SH-SY5Y (cell line): ENCODE measurements around the gene CIPC.

ENCODE experiments used
- GATA2 ChIP-seq: IDR thresholded peaks from 2 replicates; pipeline ENCODE4 v1.6.1; 2011; ENCODE audit warnings: mild to moderate bottlenecking, low read depth, low read length
- GATA3 ChIP-seq: IDR thresholded peaks from 2 replicates; pipeline ENCODE4 v1.6.1; 2011; ENCODE audit warnings: low read depth, mild to moderate bottlenecking, low read length, moderate library complexity

DNA sequence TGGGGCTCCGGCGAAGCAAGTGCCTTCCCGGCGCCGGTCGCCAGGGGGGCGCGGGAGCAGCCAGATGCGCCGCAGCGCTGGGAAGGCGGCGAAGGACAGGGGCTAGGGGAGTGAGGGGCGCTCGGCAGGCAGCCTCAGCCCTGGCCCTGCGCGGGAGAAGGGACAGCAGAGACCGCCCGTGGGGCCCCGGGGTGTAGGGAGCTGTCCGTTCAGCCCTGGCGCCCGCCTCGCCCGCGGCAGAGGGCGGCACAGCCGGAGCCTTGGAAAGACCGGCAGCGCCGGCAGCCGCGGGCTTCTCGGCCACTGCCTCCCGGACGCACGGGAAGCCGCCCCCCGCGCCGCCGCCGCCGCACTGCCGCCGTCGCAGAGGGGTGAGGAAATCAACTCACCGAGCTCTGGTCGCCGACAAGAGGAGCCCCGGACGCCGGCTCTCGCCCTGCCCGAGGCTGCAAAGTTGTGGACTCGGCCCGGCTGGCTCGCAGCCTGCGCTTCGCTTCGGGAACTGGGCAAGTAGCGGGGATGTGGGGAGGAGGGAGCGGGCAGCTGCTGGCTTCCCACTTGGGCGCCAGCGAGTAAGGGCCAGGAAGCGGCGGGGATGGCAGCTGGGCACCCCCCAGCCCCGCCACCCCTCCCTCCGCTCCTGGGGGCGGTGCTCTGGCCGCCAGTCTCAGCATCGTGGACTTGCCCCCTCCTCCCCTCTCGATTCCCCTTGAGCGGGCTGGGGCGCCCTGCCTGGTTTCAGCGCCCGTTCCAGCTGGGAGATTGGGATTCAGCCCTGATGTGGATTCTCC lies 43.4 kb downstream of the CIPC start, which contains the start of gene ZDHHC22:
- TF ChIP-seq GATA2: no peak
- TF ChIP-seq GATA3: no peak
